ENCODE results near the gene ABR. TPM values are rescaled to one million over a fixed set of nuclear protein-coding genes. Genes with fewer than 3 reads are reported as not detected.

Gene ABR
- total RNA-seq, 1 donor from 2014 or later, result 70.9 TPM

DNA sequence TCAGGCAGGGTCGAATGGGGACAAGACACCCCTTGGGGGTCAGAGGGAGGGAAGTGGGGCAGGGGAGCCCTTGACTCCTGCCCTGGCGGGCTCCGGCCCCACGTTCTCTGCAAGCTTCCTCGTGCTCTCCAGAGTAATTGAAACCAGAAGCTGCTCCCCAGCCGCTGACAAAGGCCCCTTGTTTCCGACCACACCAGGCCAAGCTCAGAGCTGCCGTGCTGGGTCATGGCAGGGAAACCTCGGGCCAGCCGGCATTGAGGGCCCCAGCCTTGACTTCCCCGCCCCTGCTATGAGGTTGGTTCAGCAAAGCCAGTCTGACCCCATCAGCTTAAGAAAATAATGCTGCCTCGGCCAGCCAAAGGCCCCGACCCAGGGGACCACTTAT, 139.6 kb downstream of the ABR start:
- Mint-ChIP-seq H3K27me3 (ENCODE audit: low read depth, unreplicated experiment) (no peaks in the 10 kb centered on the region), H3K4me3 (ENCODE audit: unreplicated experiment) (no peak overlapping the region), H3K9me3 (ENCODE audit: unreplicated experiment) (peaks cover 3% of the 10 kb centered on the region), H3K4me1 (ENCODE audit: low read depth, unreplicated experiment) (no peaks in the 10 kb centered on the region), H3K27ac (ENCODE audit: unreplicated experiment) (no peak overlapping the region), H3K36me3 (ENCODE audit: low read depth, unreplicated experiment) (peaks cover 11% of the 10 kb centered on the region)
- H3K4me3 ChIP-seq (ENCODE audit: insufficient read depth, low read depth, low read length), result no peak overlapping the region
- peaks cover 10% of the 10 kb centered on the region for H3K79me2 ChIP-seq (ENCODE audit: insufficient read depth, low read length)
- no peak overlapping the region for H2AFZ ChIP-seq (ENCODE audit: low read depth, low read length)
- H4K20me1 ChIP-seq (ENCODE audit: insufficient read depth, low read length), result peaks cover 57% of the 10 kb centered on the region
- H3K4me1 ChIP-seq (ENCODE audit: insufficient read depth, low read length), result no peaks in the 10 kb centered on the region
- H3K36me3 ChIP-seq (ENCODE audit: insufficient read depth, low read length), result peaks cover 5% of the 10 kb centered on the region
- H3K27me3 ChIP-seq (ENCODE audit: insufficient read depth, low read length), result no peaks in the 10 kb centered on the region
- H3K9ac ChIP-seq (ENCODE audit: low read length), result no peak overlapping the region
- DNase-seq (ENCODE audit: low read depth) (no peak), FAIRE-seq (no peak)
- no peak overlapping the region for H3K27ac ChIP-seq (ENCODE audit: low read depth, low read length)
- TF ChIP-seq, protein P1, sequence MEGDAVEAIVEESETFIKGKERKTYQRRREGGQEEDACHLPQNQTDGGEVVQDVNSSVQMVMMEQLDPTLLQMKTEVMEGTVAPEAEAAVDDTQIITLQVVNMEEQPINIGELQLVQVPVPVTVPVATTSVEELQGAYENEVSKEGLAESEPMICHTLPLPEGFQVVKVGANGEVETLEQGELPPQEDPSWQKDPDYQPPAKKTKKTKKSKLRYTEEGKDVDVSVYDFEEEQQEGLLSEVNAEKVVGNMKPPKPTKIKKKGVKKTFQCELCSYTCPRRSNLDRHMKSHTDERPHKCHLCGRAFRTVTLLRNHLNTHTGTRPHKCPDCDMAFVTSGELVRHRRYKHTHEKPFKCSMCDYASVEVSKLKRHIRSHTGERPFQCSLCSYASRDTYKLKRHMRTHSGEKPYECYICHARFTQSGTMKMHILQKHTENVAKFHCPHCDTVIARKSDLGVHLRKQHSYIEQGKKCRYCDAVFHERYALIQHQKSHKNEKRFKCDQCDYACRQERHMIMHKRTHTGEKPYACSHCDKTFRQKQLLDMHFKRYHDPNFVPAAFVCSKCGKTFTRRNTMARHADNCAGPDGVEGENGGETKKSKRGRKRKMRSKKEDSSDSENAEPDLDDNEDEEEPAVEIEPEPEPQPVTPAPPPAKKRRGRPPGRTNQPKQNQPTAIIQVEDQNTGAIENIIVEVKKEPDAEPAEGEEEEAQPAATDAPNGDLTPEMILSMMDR (IDR thresholded peaks at IDR 0.05; ENCODE audit: insufficient read depth, low read depth, low read length), result no peak
- no peak for TF ChIP-seq EZH2 (IDR thresholded peaks at IDR 0.05; ENCODE audit: insufficient read depth, low read length)
- H3K4me2 ChIP-seq (ENCODE audit: low read length), result no peak overlapping the region
- peaks cover 4% of the 10 kb centered on the region for H3K9me3 ChIP-seq (ENCODE audit: insufficient read depth, low read depth, low read length)

- Mint-ChIP-seq H3K9me3 (ENCODE audit: unreplicated experiment) (peaks cover 3% of the 10 kb centered on the region), H3K4me3 (ENCODE audit: unreplicated experiment) (no peak overlapping the region), H3K36me3 (ENCODE audit: low read depth, unreplicated experiment) (peaks cover 11% of the 10 kb centered on the region), H3K4me1 (ENCODE audit: low read depth, unreplicated experiment) (no peaks in the 10 kb centered on the region), H3K27ac (ENCODE audit: unreplicated experiment) (no peak overlapping the region), H3K27me3 (ENCODE audit: low read depth, unreplicated experiment) (no peaks in the 10 kb centered on the region)
- Histone ChIP-seq H3K9me3 (ENCODE audit: insufficient read depth, low read depth, low read length) (peaks cover 4% of the 10 kb centered on the region), H2AFZ (ENCODE audit: low read depth, low read length) (no peak overlapping the region), H3K79me2 (ENCODE audit: insufficient read depth, low read length) (peaks cover 10% of the 10 kb centered on the region), H3K9ac (ENCODE audit: low read length) (no peak overlapping the region), H3K4me2 (ENCODE audit: low read length) (no peak overlapping the region), H3K27ac (ENCODE audit: low read depth, low read length) (no peak overlapping the region), H3K4me3 (ENCODE audit: insufficient read depth, low read depth, low read length) (no peak overlapping the region), H3K36me3 (ENCODE audit: insufficient read depth, low read length) (peaks cover 5% of the 10 kb centered on the region), H4K20me1 (ENCODE audit: insufficient read depth, low read length) (peaks cover 60% of the 10 kb centered on the region), H3K4me1 (ENCODE audit: insufficient read depth, low read length) (no peaks in the 10 kb centered on the region), H3K27me3 (ENCODE audit: insufficient read depth, low read length) (no peaks in the 10 kb centered on the region)
- DNase-seq (ENCODE audit: low read depth) (no peak), FAIRE-seq (no peak)
- TF ChIP-seq, protein P1 (IDR thresholded peaks at IDR 0.05; ENCODE audit: insufficient read depth, low read depth, low read length), result no peak
- no peak for TF ChIP-seq EZH2 (IDR thresholded peaks at IDR 0.05; ENCODE audit: insufficient read depth, low read length)
Observed at GRCh38 chr17:1039511-1040215, 140.1 kb downstream of the ABR start.

DNA sequence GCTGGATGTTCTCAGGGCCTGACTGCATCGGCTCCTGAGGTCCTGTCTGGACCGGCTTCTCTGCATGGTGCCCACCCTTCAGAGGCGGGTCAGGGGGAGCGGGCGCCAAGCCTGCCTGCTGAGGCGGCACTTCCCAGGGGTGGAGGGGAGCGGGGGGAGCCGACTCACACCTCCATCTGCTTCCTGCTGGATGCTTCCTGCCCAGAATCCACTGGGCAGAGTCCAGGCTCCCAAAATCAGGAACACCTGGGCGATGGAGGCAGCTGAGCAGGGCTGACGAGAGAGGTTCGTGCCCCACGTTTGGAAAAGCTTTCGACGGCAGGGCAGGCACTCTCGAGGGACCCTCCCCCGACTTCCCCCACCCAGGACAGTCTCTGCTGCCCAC, 140.7 kb downstream of the ABR start:
- Histone ChIP-seq H3K27me3 (ENCODE audit: insufficient read depth, low read length) (no peaks in the 10 kb centered on the region), H3K36me3 (ENCODE audit: insufficient read depth, low read length) (peaks cover 5% of the 10 kb centered on the region), H3K9ac (ENCODE audit: low read length) (no peak overlapping the region), H3K4me2 (ENCODE audit: low read length) (no peak overlapping the region), H3K9me3 (ENCODE audit: insufficient read depth, low read depth, low read length) (peaks cover 4% of the 10 kb centered on the region), H3K4me1 (ENCODE audit: insufficient read depth, low read length) (no peaks in the 10 kb centered on the region), H4K20me1 (ENCODE audit: insufficient read depth, low read length) (peaks cover 63% of the 10 kb centered on the region), H3K79me2 (ENCODE audit: insufficient read depth, low read length) (peaks cover 10% of the 10 kb centered on the region), H3K27ac (ENCODE audit: low read depth, low read length) (no peak overlapping the region), H3K4me3 (ENCODE audit: insufficient read depth, low read depth, low read length) (no peak overlapping the region), H2AFZ (ENCODE audit: low read depth, low read length) (no peak overlapping the region)
- no peak for FAIRE-seq
- no peaks in the 10 kb centered on the region for H3K4me1 Mint-ChIP-seq (ENCODE audit: low read depth, unreplicated experiment)
- H3K27me3 Mint-ChIP-seq (ENCODE audit: low read depth, unreplicated experiment), result no peaks in the 10 kb centered on the region
- peaks cover 3% of the 10 kb centered on the region for H3K9me3 Mint-ChIP-seq (ENCODE audit: unreplicated experiment)
- peaks cover 14% of the 10 kb centered on the region for H3K36me3 Mint-ChIP-seq (ENCODE audit: low read depth, unreplicated experiment)
- DNase-seq (ENCODE audit: low read depth), result no peak
- H3K27ac Mint-ChIP-seq (ENCODE audit: unreplicated experiment), result no peak overlapping the region
- H3K4me3 Mint-ChIP-seq (ENCODE audit: unreplicated experiment), result no peak overlapping the region
- TF ChIP-seq, protein P1 (IDR thresholded peaks at IDR 0.05; ENCODE audit: insufficient read depth, low read depth, low read length), result no peak
- no peak for TF ChIP-seq EZH2 (IDR thresholded peaks at IDR 0.05; ENCODE audit: insufficient read depth, low read length)

All from astrocyte (in vitro differentiated cells and primary cell).